ENCODE data around the gene FGFR1OP2. TPM values are rescaled to one million over a fixed set of nuclear protein-coding genes. Genes with fewer than 3 reads are reported as not detected.
A peak's percentile ranks its signal among the peaks of the same experiment; 100 is the strongest.

FGFR1OP2 gene
- total and polyA plus RNA-seq, 10 donors, result 27.2 to 142 (median 70.1) TPM

GRCh38 chr12:26979733-26980132 is 41.5 kb downstream of the FGFR1OP2 start:
- H3K4me3 ChIP-seq, result no peak overlapping the region
- no peak overlapping the region for H3K27ac ChIP-seq
- H3K4me1 ChIP-seq, result peaks cover 0 to 11% (median 0%) of the 10 kb centered on the region in 6 donors
- no peaks in the 10 kb centered on the region for H3K9me3 ChIP-seq
- DNase-seq, result no peak
- TF ChIP-seq CTCF (IDR thresholded peaks at IDR 0.05 in 8 of 11, conservative IDR thresholded peaks at IDR 0.05 in 3 of 11) (no peak), POLR2AphosphoS5 (IDR thresholded peaks at IDR 0.05) (no peak), POLR2A (IDR thresholded peaks at IDR 0.05) (no peak)
- peaks cover 0 to 92% (median 27%) of the 10 kb centered on the region in 6 donors for H3K36me3 ChIP-seq
- intact Hi-C loops (cut with DNase I; ENCODE audit: low total_unique reads), result no loop called here
- H3K27me3 ChIP-seq (replicated peaks in 1 of 7), result no peaks in the 10 kb centered on the region
- WGBS, 5 donors, result 94 to 98% (median 96%) methylated on average over 11 of the region's 11 CpGs

- H3K4me1 ChIP-seq, result peaks cover 0 to 12% (median 2%) of the 10 kb centered on the region in 6 donors
- H3K36me3 ChIP-seq, result peaks cover 0 to 90% (median 20%) of the 10 kb centered on the region in 6 donors
- no peaks in the 10 kb centered on the region for H3K9me3 ChIP-seq
- H3K27ac ChIP-seq, result no peak overlapping the region
- H3K27me3 ChIP-seq (replicated peaks in 1 of 7), result no peaks in the 10 kb centered on the region
- TF ChIP-seq CTCF (IDR thresholded peaks at IDR 0.05 in 8 of 11, conservative IDR thresholded peaks at IDR 0.05 in 3 of 11), result no peak
- TF ChIP-seq POLR2AphosphoS5 (IDR thresholded peaks at IDR 0.05), result no peak
- TF ChIP-seq POLR2A (IDR thresholded peaks at IDR 0.05), result no peak
- WGBS, 5 donors, result 94 to 100% (median 99%) methylated on average over 2 of the region's 2 CpGs
- intact Hi-C loops (cut with DNase I; ENCODE audit: low total_unique reads), result no loop called here
- DNase-seq, result no peak
- H3K4me3 ChIP-seq, result no peak overlapping the region
Measured at GRCh38 chr12:26982866-26983265, 44.6 kb downstream of the FGFR1OP2 start.

GRCh38 chr12:26987634-26988424 is 49.6 kb downstream of the FGFR1OP2 start:
- WGBS, 5 donors, result 83 to 88% (median 84%) methylated on average over 10 of the region's 10 CpGs
- H3K9me3 ChIP-seq, result no peaks in the 10 kb centered on the region
- H3K36me3 ChIP-seq, result peaks cover 0 to 91% (median 18%) of the 10 kb centered on the region in 6 donors
- peak overlapping the region in 6 of 8 donors; percentile 12 to 64 (median 55) for H3K27ac ChIP-seq
- H3K4me3 ChIP-seq, result no peak overlapping the region
- H3K27me3 ChIP-seq (replicated peaks in 1 of 7), result no peaks in the 10 kb centered on the region
- H3K4me1 ChIP-seq, result peaks cover 0 to 17% (median 2%) of the 10 kb centered on the region in 6 donors
- DNase-seq, result no peak
- TF ChIP-seq POLR2A (IDR thresholded peaks at IDR 0.05) (no peak), CTCF (IDR thresholded peaks at IDR 0.05 in 8 of 11, conservative IDR thresholded peaks at IDR 0.05 in 3 of 11) (no peak), POLR2AphosphoS5 (IDR thresholded peaks at IDR 0.05) (no peak)
- intact Hi-C loops (cut with DNase I; ENCODE audit: low total_unique reads), result no loop called here

GRCh38 chr12:26988703-26989102 is 50.4 kb downstream of the FGFR1OP2 start:
- H3K36me3 ChIP-seq, result peaks cover 0 to 91% (median 13%) of the 10 kb centered on the region in 6 donors
- intact Hi-C loops (cut with DNase I; ENCODE audit: low total_unique reads), result no loop called here
- 89 to 96% (median 93%) methylated on average over 4 of the region's 4 CpGs for WGBS, 5 donors
- H3K4me1 ChIP-seq, result peaks cover 0 to 17% (median 2%) of the 10 kb centered on the region in 6 donors
- H3K27ac ChIP-seq, result no peak overlapping the region
- H3K27me3 ChIP-seq (replicated peaks in 1 of 7), result no peaks in the 10 kb centered on the region
- no peak for DNase-seq
- no peaks in the 10 kb centered on the region for H3K9me3 ChIP-seq
- TF ChIP-seq POLR2AphosphoS5 (IDR thresholded peaks at IDR 0.05) (no peak), CTCF (IDR thresholded peaks at IDR 0.05 in 8 of 11, conservative IDR thresholded peaks at IDR 0.05 in 3 of 11) (no peak), POLR2A (IDR thresholded peaks at IDR 0.05) (no peak)
- no peak overlapping the region for H3K4me3 ChIP-seq

Data from spleen (tissue), 11 donors.